Lower leg skin (tissue), 3 donors: Measurements from ENCODE around the gene MTCH1.

Source experiments
- CTCF ChIP-seq, 3 donors: fragments of 450-650 bp; IDR thresholded peaks; one replicate each; pipeline ENCODE4 v1.5.1; 2016; ENCODE audit warnings: antibody characterized with exemption in 3 of 3, mild to moderate bottlenecking in 3 of 3, moderate library complexity in 2 of 3
- POLR2A ChIP-seq, 2 donors: fragments of 450-650 bp; IDR thresholded peaks; one replicate each; pipeline ENCODE4 v1.6.1; 2016 to 2017; ENCODE audit warnings: antibody characterized with exemption in 2 of 2, mild to moderate bottlenecking in 1 of 2, moderate library complexity in 1 of 2

- TF ChIP-seq CTCF (IDR thresholded peaks at IDR 0.05) (no peak), POLR2A (IDR thresholded peaks at IDR 0.05) (no peak)
Observed at GRCh38 chr6:36933102-36933501, 52.9 kb downstream of the MTCH1 start.
